Measurements from ENCODE around the gene DEPDC1B.
"Not testable (repeated sequence)": the region's sequence is repeated elsewhere in the genome, so short reads cannot be mapped to it uniquely, and the experiment has no call there.

Gene DEPDC1B

GRCh38 chr5:60583616-60584015 lies 116.3 kb downstream of the DEPDC1B start:
- no peak for DNase-seq

GRCh38 chr5:60578315-60578714 lies 121.7 kb downstream of the DEPDC1B start:
- DNase-seq, result no peak

- DNase-seq, result no peak
These were observed 122.8 kb downstream of the DEPDC1B start for GRCh38 chr5:60577116-60577515.

- DNase-seq, result no peak
These were observed 123.5 kb downstream of the DEPDC1B start for GRCh38 chr5:60576425-60576824.

- no peak for DNase-seq
These were observed 131.3 kb downstream of the DEPDC1B start for GRCh38 chr5:60568646-60569045.

GRCh38 chr5:60563696-60564324 lies 136.2 kb downstream of the DEPDC1B start:
- no peak for DNase-seq

- not testable (repeated sequence) for DNase-seq
These were observed 146.7 kb downstream of the DEPDC1B start for GRCh38 chr5:60553291-60553690.

- no peak for DNase-seq
These were observed 148.1 kb downstream of the DEPDC1B start for GRCh38 chr5:60551829-60552228.

GRCh38 chr5:60551250-60551649 lies 148.7 kb downstream of the DEPDC1B start:
- DNase-seq, result no peak

GRCh38 chr5:60550311-60550710 lies 149.7 kb downstream of the DEPDC1B start:
- no peak for DNase-seq

GRCh38 chr5:60549841-60550240 lies 150.1 kb downstream of the DEPDC1B start:
- no peak for DNase-seq
